Forelimb muscle (tissue), 1 donor: ENCODE results near the gene AGA. TPM values are rescaled to one million over a fixed set of nuclear protein-coding genes. Genes with fewer than 3 reads are reported as not detected.

ENCODE experiments used
- DNase-seq: peaks from one replicate; pipeline ENCODE4 v3.0.0-alpha.2; 2013; ENCODE audit warnings: low read depth
- polyA plus RNA-seq: library from polyadenylated mRNA; unstranded; fragments of 120-200 nt; gene quantifications from one replicate; pipeline ENCODE4 v1.2.1, GENCODE V29; 2013; ENCODE audit not compliant: insufficient read length

Gene AGA
- polyA plus RNA-seq: 7.4 TPM

DNA sequence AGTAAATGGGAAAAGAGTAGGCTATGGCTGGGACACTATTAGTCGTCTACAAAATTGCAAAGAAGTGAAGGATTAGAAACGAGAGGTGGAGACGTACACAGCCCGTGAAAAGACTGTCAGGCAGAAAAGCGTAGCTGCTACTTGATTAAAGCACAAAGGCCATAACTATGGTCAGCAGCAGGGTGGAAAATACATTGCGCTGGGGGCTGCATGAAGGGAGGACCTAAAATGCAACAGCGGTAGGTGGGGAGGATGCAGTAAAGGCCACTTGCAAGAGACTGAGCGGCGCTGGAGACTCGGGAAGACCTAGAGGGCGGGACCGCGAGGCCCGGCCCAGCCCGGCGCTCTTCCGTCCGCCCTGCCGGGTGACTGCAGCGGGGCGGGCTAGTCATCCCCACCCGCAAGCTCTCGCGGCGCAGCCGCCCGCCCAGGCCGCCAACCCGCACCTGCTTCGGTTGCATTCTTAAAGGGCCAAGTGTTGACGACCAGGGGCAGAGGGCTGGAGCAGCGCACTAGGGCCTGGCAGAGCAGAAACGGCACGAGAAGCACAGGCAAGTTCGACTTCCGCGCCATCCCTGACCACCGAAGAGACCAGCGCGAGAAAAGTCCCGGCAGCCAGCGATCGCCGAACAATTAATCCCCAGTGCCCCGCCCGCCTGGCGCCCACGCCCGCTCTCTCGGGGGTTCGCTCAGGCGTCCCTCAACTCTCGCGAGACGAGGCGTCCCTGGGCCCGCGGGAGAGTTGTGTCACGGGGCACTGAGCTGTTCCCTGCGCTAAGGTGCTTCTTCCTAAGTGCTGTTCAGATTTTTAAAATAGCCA lies at the start of gene AGA:
Gene AGA (minus strand): TSS at position 635 of the 820 bp plus-strand sequence. CDS start 62 bp downstream, at position 573.
- peak; percentile 50 for DNase-seq

GRCh38 chr4:177492022-177492421 lies 49.8 kb upstream of the AGA start:
- no peak for DNase-seq

GRCh38 chr4:177490769-177491168 lies 48.5 kb upstream of the AGA start:
- no peak for DNase-seq

- DNase-seq: no peak
Measured at GRCh38 chr4:177489471-177490246, 47.4 kb upstream of the AGA start.

- DNase-seq: no peak
Measured at GRCh38 chr4:177487977-177488376, 45.7 kb upstream of the AGA start.

- DNase-seq: no peak
Measured at GRCh38 chr4:177485528-177485927, 43.3 kb upstream of the AGA start.

- no peak for DNase-seq
Measured at GRCh38 chr4:177484613-177485021, 42.4 kb upstream of the AGA start.

GRCh38 chr4:177483760-177484159 lies 41.5 kb upstream of the AGA start:
- DNase-seq: no peak

DNA sequence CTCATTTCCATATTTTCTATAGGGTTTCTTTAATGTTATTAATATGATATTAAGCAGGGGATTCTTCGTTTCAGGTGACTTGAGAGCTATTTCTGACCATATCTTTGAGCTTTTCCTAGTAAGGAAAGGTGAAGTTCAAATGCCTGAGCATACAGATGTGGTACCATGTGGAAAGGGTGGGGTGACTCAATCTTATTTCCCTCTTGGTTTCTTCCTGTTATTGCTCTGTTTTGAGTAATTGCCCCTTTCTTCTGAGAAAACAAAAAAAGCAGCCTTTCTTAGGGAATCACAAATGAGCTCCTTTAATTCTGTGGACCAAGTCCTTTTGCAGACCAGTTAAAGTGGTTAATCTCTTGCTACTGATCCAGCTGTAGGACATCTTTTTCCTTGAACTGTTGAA lies 41.0 kb upstream of the AGA start:
- DNase-seq: no peak

DNA sequence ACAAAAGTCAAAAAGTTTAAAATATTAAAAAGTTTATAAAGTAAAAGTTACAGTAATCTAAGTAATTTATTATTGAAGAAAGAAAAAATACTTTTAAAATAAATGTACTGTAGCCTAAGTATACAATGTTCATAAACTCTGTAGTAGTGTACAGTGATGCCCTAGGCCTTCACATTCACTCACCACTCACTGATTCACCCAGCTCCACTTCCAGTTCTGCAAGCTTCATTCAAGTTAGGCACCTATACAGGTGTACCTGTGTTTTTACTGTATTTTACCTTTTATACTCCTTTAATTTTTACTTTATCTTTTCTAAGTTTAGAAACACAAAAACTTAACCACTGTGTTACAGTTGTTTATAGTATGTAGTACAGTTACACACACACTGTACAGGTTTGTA lies 40.1 kb upstream of the AGA start:
- no peak for DNase-seq

DNA sequence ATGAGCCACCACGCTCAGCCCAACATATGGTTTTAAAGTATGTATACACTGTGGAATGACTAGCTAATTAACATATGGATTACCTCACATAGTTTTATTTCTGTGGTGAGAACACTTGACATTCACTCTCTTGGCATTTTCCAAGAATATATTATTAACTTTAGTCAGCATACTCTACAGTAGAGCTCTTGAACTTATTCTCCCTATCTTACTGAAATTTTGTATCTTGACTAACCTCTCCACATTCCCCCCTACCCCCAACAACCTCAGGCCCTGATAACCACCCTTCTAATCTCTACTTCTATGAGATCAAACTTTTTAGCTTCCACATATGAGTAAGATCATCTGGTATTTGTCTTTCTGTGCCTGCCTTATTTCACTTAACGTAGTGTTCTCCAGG lies 38.6 kb upstream of the AGA start:
- DNase-seq: no peak

DNA sequence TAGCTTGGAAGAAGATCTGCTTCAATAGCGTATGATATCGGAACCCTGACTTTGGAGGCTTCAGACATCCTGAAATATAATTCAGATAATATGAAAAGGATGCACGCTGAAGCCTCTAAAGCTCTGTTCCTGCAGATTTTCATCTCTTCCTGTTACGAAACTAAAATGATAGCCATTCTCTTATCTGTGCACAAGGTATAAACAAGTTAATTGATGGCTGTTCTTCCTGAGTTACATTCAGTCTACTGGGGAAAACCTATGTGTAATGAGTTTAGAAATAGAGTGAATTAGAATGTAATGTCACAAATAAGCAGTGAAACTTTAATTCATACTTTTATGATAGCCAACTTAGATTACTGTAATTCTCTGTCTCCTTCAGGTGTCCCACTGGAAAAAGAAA lies 36.8 kb upstream of the AGA start:
- DNase-seq: no peak

DNA sequence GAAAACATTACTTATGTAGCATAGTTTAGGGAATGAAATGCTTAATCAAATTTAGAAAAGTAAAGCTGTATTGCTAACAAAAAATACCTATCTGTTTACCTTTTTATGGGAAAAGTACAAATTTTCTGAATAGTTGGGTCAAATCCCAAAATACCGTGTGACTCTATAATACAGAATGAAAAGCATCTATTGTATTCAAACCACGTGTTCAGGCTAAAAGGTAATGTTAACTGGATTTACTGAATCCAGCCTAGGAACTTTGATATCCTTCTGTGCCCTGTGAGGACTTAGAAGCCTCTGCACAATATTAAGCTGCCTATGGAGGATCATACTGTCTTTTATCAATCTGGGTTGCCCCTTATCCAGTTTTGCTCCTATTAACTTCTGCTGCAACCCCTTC lies 36.3 kb upstream of the AGA start:
- DNase-seq: no peak

- no peak for DNase-seq
Measured at GRCh38 chr4:177473991-177474390, 31.8 kb upstream of the AGA start.

DNA sequence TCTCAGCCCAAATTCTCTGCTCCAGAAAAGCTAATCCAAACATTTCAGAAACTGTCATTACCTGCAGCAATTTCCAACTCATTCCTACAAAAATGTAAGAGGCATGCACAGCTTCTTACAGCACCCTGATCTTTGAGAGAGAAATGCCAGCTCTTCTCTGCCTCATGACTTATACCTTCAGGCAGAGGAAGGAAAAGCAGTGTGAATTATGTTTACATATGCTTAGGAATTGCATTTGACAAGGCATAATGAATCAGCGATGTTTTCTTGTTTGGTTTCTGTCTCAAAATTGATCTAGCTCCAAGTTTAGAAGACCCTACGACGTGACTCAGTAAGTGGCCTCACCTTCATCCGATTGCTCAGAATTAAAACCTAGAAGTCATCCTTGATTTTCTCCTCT lies 21.8 kb upstream of the AGA start:
- no peak for DNase-seq

DNA sequence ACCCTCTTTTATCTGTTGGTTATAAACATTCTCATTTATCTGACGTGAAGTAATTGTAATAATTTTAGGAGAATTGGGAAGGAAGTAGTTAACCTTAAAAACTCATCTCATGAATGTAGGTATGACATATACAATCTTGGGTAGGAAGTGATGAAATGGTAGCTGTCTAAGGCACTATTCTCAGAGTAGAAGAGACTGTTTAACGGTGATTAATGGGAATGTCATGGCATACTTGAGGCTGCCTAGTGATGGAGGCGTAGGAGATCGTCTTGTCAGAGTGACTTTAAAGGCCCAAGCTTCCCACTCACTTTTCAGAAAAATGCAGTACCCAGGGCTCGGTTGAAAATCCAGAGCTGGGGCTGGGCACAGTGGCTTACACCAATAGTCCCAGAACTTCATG lies 19.4 kb upstream of the AGA start:
- DNase-seq: no peak

GRCh38 chr4:177460460-177460859 lies 18.2 kb upstream of the AGA start:
- no peak for DNase-seq

DNA sequence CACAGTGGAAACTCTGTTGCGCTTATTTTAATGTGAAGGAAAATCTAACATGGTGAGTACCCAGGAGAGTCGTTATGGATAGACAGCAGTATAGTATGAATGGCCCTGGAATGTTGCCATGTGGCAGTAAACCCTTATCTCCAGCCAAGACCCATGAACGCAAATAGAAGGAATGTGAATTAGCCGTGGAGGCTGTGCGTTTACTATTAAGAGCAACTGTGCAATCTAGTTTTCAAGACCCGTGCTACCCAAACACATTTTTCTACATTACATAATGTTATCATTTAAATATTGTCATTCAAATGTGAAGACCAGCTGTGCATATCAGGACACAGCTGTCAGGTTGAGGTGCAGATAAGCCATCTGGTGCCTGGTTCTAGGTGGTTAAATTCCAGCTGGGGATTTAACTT lies 13.3 kb upstream of the AGA start:
- DNase-seq: no peak

GRCh38 chr4:177453116-177453515 lies 10.9 kb upstream of the AGA start:
- no peak for DNase-seq

- no peak for DNase-seq
Measured at GRCh38 chr4:177451108-177451500, 8.9 kb upstream of the AGA start.

GRCh38 chr4:177450426-177451107 lies 8.3 kb upstream of the AGA start:
- DNase-seq: no peak

DNA sequence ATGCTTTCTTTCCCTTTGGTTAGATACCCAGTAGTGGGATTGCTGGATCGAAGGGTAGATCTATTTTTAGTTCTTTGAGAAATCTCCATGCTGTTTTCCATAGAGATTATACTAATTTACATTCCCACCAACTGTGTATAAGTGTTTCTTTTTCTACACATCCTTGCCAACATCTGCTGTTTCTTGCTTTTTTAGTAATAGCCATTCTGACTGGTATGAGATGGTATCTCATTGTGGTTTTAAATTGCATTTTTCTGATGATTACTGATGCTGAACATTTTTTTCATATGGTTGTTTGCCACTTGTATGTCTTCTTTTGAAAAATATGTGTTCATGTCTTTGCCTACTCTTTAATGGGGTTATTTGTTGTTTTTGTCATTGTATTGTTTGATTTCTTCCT lies 6.6 kb upstream of the AGA start:
- no peak for DNase-seq
